NT2/D1 (cell line): ENCODE results near the gene IQSEC1.

Experiments
- SUZ12 ChIP-seq: IDR thresholded peaks from 2 replicates; pipeline ENCODE4 v1.6.1; 2011; ENCODE audit not compliant: insufficient read length, insufficient read depth; ENCODE audit errors: extremely low read depth
- YY1 ChIP-seq: IDR thresholded peaks from 2 replicates; pipeline ENCODE4 v1.6.1; 2011; ENCODE audit not compliant: insufficient read length, insufficient read depth
- ZNF274 ChIP-seq: IDR thresholded peaks from 2 replicates; pipeline ENCODE4 v1.6.1; 2011; ENCODE audit warnings: mild to moderate bottlenecking, low read depth, low read length

DNA sequence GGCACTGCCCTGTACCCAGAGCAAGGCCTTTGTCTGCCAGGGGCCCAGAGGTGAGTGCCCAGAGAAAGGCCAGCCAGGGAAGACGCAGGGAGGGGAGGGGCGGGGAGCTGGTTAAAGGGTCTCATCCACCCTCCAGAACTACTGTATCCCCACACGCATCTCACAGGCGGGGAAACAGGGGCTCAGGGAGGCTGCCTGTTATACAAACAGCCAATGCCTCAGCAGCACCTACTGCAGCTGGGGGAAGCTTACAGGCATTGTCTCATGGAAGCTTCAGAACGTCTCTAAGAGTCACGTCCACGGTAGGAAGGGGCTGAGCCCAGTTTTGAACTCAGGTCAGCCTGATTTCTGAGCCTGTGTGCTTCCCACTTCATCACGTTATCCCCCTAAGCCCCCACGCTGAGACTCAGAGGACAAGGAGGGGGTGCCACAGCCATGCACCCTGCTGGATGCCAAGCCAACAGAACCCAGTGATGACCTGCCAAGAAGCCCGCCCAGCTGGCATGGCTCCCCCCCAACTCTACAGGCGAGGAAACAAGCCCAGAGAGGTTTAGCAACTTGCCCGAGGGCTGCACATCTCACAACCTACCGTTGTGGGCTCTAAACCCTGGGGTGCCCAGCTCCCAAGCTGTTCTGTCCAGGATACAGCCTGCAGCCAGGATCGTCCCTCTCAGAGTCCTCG lies 54.5 kb downstream of the IQSEC1 start:
- TF ChIP-seq YY1 (no peak), SUZ12 (no peak), ZNF274 (no peak)
